GM12874 (cell line): ENCODE results near the gene TACR1.

ENCODE experiments used
- TF ChIP-seq, protein P1 (sequence below): IDR thresholded peaks from 2 replicates; pipeline ENCODE4 v1.5.1; 2011; ENCODE audit warnings: low read depth, mild to moderate bottlenecking, control low read depth, low read length, moderate library complexity; ENCODE audit not compliant: insufficient read depth

Gene TACR1

DNA sequence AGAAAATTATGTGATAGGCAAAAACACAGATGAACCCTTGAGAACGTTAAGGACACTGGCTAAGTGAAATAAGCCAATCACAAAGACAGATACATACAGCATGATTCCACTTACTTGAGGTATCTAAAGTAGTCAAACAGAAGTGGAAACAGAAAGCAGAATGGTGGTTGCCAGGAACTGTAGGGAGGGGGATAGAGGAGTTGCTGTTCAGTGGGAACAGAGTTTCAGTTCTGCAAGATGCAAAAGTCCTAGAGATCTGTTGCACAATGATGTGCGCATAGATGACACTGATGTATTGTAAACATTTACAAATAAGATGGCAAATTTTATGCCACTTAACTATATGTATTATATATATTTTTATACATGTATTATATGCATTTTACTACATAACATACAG lies 181.2 kb downstream of the TACR1 start:
- TF ChIP-seq, protein P1, sequence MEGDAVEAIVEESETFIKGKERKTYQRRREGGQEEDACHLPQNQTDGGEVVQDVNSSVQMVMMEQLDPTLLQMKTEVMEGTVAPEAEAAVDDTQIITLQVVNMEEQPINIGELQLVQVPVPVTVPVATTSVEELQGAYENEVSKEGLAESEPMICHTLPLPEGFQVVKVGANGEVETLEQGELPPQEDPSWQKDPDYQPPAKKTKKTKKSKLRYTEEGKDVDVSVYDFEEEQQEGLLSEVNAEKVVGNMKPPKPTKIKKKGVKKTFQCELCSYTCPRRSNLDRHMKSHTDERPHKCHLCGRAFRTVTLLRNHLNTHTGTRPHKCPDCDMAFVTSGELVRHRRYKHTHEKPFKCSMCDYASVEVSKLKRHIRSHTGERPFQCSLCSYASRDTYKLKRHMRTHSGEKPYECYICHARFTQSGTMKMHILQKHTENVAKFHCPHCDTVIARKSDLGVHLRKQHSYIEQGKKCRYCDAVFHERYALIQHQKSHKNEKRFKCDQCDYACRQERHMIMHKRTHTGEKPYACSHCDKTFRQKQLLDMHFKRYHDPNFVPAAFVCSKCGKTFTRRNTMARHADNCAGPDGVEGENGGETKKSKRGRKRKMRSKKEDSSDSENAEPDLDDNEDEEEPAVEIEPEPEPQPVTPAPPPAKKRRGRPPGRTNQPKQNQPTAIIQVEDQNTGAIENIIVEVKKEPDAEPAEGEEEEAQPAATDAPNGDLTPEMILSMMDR: no peak

DNA sequence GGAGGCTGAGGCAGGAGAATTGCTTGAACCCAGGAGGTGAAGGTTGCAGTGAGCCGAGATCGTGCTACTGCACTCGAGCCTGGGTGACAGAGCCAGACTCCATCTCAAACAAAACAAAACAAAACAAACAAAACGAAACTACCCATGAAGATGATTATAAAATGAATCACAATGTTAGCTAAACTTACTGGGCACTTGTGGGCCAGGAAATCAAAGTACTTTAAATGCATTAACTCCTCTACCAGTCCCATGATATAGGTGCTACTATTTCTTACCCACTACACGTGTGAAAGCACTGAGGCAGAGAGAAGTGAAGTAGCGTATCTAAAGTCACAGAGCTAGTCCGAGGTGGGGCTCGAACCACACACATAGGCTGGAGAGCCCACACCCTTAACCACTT lies 187.2 kb downstream of the TACR1 start:
- TF ChIP-seq, protein P1: no peak

DNA sequence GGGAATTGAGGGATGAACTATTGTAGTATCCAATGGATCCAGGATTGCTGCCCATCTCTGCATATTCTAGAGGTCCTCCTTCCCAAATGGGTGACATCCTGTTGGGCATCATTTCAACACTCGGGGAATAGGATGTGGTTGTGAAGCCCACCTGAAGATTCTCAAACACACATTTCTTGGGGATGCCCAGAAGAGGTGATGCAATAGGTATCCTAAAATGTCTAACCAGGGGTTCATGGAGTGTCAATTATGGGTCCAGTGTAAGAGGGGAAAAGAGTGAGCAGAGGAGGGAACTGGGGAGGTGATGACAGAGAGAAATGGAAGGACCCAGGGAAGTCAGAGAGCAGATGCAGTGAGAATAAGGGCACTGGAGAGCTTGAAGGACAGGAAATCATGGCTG lies 188.7 kb downstream of the TACR1 start:
- TF ChIP-seq, protein P1: no peak

DNA sequence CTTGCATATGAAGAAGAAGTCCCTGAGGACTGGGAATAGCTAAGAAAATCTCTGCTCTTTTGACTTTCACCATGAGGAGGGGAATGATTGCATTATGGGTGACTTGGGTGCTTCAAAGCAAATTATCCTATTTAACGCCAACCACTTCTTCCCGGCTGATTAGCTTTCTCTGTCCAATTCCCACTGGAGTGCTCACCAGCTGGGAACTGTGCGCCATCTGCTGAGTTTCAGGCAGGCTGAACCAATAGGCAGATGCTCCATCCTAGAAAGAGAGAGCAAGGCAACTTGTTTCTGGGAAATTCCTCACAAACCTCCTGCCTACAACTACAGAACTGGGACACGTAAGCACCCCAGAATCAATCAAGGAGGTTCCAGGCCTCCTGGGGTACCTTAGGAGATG lies 191.5 kb downstream of the TACR1 start:
- TF ChIP-seq, protein P1: no peak

DNA sequence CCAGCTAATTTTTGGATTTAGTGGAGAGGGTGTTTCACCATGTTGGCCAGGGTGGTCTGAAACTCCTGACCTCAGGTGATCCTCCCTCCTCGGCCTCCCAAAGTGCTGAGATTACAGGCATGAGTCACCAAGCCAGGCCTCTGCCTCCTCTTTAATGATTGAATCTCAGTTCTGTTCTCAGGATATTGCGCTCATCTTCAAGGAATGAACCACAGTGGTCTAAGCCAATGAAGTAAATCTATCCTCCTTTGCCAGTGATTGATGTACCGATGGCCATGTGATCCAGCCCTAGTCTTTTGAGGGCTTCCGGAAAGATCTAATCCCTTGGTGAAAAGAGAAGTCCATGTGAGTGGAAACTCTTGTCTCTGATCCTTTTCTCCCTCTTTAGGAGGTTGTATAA lies 192.3 kb downstream of the TACR1 start:
- TF ChIP-seq, protein P1: no peak

DNA sequence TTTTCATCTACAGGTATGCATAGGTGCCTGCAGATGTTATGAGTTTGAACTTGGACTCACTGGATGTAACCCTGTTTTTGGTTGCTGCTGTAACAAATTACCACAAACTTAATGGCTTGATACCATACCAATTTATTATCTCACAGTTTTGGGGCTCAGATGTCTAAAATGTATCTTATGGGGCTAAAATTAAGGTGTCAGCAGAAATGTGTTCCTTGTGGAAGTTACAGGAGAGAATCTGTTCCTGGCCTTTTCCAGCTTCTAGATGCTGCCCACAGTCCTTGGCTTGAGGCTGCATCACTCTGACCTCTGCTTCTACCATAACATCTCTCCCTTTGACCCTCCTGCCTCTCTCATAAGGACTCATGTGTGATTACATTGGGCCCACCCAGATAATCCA lies 193.3 kb downstream of the TACR1 start:
- TF ChIP-seq, protein P1: no peak

DNA sequence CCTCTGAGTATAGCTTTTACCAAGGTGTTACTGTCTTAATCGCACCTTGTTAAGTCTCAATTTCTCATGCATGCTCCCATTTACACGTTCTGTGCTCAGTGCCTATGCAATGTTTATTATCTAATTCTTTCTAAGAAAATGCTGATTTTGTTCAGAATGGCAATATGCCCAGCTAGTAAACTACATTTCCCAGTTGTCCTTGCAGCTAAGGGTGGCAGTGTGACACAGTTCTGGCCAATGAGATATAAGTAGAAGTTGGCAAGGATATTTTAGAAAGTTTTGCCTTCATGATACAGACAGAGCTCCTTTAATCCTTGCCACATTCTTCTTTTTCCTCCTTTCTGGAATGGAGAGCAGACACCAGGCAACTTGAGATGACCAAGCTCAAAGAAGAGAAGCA lies 195.5 kb downstream of the TACR1 start:
- TF ChIP-seq, protein P1: no peak

DNA sequence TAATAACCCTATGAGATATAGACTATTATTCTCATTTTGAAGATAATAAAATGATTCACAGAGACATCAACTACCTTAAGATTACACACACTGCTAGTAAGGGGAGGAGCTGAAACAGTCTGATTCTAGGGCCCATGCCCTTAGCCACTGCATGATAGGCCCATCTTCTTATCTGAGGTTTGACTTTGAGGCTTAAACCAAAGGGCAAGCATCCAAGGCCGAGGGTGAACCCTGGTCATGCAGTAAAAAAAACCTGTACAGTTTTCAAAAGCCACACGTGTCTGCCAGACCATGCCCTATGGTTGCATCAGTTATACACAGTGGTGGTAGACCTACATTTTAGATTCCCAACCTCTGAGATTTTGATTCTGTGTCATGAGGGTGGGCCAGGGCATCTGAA lies 196.0 kb downstream of the TACR1 start:
- TF ChIP-seq, protein P1: no peak
